Measurements from ENCODE around the gene CALR3.
A peak's percentile ranks its signal among the peaks of the same experiment; 100 is the strongest.

Gene CALR3

DNA sequence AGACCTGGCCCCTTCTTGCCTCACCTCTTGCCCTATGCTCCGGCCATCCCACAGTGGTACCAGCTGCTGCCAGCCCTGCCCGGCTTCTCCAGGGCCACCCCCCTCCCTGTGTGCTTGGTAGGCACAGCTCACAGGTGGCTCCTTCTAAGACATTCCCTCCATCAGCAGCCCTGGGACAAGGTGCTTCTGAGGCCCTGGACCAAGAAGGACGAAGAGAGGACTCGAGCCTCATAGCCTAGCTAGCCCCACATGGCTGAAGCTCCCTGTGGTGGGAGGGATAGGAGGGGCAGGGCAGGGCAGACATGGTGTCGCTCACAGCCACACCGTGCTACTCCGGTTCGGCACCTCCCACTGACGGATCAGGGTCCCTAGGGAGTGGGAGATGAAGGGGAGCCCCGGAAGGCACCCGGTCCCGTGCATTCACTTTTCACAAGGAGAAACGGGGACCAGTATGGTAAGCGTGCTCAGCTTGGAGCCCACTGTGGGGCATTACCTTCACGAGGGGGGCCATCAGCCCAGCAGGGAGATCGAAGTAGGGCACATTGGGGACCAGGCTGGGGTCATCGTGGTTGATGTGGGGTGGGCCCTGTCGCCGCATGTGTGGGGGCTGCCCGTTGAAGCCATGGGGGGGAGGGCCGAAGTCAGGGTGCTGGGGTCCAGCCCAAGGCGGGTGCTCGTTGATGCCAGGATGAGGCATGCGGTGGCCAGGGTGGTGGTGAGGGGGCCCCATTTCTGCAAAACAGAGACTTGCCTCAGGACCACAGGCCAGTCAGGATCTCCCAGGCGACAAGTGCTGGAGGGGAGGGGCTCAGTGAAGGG is 26.8 kb upstream of the CALR3 start:
- H3K18ac ChIP-seq (ENCODE audit: low read length): no peak overlapping the region
- no peak overlapping the region for H2BK12ac ChIP-seq (ENCODE audit: low read length)
- H2BK15ac ChIP-seq (ENCODE audit: low read length): no peak overlapping the region
- no peak overlapping the region for H2AK5ac ChIP-seq (ENCODE audit: low read depth, low read length)
- H3K4me1 ChIP-seq (ENCODE audit: control insufficient read depth in 2 of 2, insufficient read depth in 1 of 2, low read depth in 1 of 2, low read length in 2 of 2): no peaks in the 10 kb centered on the region
- H3K36me3 ChIP-seq (replicated peaks in 1 of 2; ENCODE audit: control insufficient read depth in 2 of 2, insufficient read depth in 2 of 2, low read length in 2 of 2): peaks cover 81 to 97% of the 10 kb centered on the region in 2 donors
- H3K14ac ChIP-seq (ENCODE audit: low read length): no peak overlapping the region
- no peak overlapping the region for H4K91ac ChIP-seq (ENCODE audit: low read depth, low read length, poor library complexity)
- peaks cover 0 to 2% of the 10 kb centered on the region in 2 donors for H3K9me3 ChIP-seq (replicated peaks in 1 of 2; ENCODE audit: control insufficient read depth in 2 of 2, insufficient read depth in 1 of 2, low read depth in 1 of 2, low read length in 2 of 2)
- H3K4me2 ChIP-seq (ENCODE audit: insufficient read depth, low read length, poor library complexity, severe bottlenecking): no peak overlapping the region
- H2AFZ ChIP-seq (ENCODE audit: low read length): no peak overlapping the region
- DNase-seq (ENCODE audit: low spot score): no peak
- no peak overlapping the region for H2BK120ac ChIP-seq (ENCODE audit: low read depth, low read length)
- no peak overlapping the region for H4K8ac ChIP-seq (ENCODE audit: low read depth, low read length)
- H3K79me1 ChIP-seq (ENCODE audit: low read depth, low read length): peaks cover 15% of the 10 kb centered on the region
- no peak overlapping the region for H3K9ac ChIP-seq (ENCODE audit: low read depth, low read length, poor library complexity)
- WGBS, 2 donors (ENCODE audit: extremely low coverage in 2 of 2, insufficient read length in 2 of 2, insufficient replicate concordance in 1 of 2): no CpG with 5 or more reads among the region's 25 CpGs
- H3K27me3 ChIP-seq (ENCODE audit: control insufficient read depth in 3 of 3, insufficient read depth in 3 of 3, low read depth in 1 of 3, low read length in 3 of 3): no peaks in the 10 kb centered on the region
- no peak overlapping the region for H2BK5ac ChIP-seq (ENCODE audit: low read length)
- H3K27ac ChIP-seq (replicated peaks; ENCODE audit: low read length): no peak overlapping the region
- no peak overlapping the region for H3K23ac ChIP-seq (ENCODE audit: low read depth, low read length, poor library complexity)
- peak overlapping the region in 1 of 2 donors; percentile 2 for H3K4me3 ChIP-seq (ENCODE audit: low read length in 2 of 2)
- no peak overlapping the region for H3K4ac ChIP-seq (ENCODE audit: low read length)

DNA sequence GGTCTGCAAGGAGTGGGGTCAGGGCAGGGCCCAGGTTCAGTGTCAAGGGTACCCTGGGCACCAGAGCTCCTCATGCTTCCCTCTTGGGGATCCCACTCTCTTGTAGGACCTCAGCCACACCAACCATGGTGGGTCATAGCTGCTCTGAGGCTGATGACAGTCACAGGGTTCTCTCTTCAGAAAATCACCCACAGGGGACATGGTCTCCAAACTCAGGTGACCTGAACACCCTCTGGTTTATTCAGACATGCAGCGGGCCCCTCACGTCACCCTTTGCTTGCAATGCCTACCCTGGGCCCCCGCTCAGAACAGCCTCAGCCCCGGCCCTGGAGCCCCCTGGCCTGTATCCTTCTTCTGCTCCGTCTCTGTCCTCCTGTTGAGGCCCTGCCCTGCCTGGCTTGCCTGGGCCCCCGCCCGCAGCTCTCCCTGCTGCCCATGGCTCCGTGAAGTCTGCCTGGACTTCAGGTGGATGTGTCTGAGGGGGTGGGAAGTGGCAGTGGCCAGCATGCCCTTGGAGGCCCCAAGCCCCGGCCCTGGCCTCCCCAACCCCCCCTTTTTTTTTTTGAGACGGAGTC is 25.8 kb upstream of the CALR3 start:
- Histone ChIP-seq H3K4me1 (ENCODE audit: control insufficient read depth in 2 of 2, insufficient read depth in 1 of 2, low read depth in 1 of 2, low read length in 2 of 2) (no peaks in the 10 kb centered on the region), H3K27me3 (ENCODE audit: control insufficient read depth in 3 of 3, insufficient read depth in 3 of 3, low read depth in 1 of 3, low read length in 3 of 3) (no peaks in the 10 kb centered on the region), H3K79me1 (ENCODE audit: low read depth, low read length) (peaks cover 14% of the 10 kb centered on the region), H3K9me3 (replicated peaks in 1 of 2; ENCODE audit: control insufficient read depth in 2 of 2, insufficient read depth in 1 of 2, low read depth in 1 of 2, low read length in 2 of 2) (no peaks in the 10 kb centered on the region), H3K4me3 (ENCODE audit: low read length in 2 of 2) (no peak overlapping the region), H3K14ac (ENCODE audit: low read length) (no peak overlapping the region), H2BK15ac (ENCODE audit: low read length) (no peak overlapping the region), H3K36me3 (replicated peaks in 1 of 2; ENCODE audit: control insufficient read depth in 2 of 2, insufficient read depth in 2 of 2, low read length in 2 of 2) (peaks cover 80 to 97% of the 10 kb centered on the region in 2 donors), H4K91ac (ENCODE audit: low read depth, low read length, poor library complexity) (no peak overlapping the region), H3K18ac (ENCODE audit: low read length) (no peak overlapping the region), H2BK12ac (ENCODE audit: low read length) (no peak overlapping the region), H4K8ac (ENCODE audit: low read depth, low read length) (no peak overlapping the region), H3K9ac (ENCODE audit: low read depth, low read length, poor library complexity) (no peak overlapping the region), H2BK120ac (ENCODE audit: low read depth, low read length) (no peak overlapping the region), H3K4ac (ENCODE audit: low read length) (no peak overlapping the region), H2BK5ac (ENCODE audit: low read length) (no peak overlapping the region), H3K4me2 (ENCODE audit: insufficient read depth, low read length, poor library complexity, severe bottlenecking) (no peak overlapping the region), H2AK5ac (ENCODE audit: low read depth, low read length) (no peak overlapping the region), H2AFZ (ENCODE audit: low read length) (no peak overlapping the region), H3K23ac (ENCODE audit: low read depth, low read length, poor library complexity) (no peak overlapping the region), H3K27ac (replicated peaks; ENCODE audit: low read length) (no peak overlapping the region)
- no peak for DNase-seq (ENCODE audit: low spot score)
- no CpG with 5 or more reads among the region's 10 CpGs for WGBS, 2 donors (ENCODE audit: extremely low coverage in 2 of 2, insufficient read length in 2 of 2, insufficient replicate concordance in 1 of 2)

DNA sequence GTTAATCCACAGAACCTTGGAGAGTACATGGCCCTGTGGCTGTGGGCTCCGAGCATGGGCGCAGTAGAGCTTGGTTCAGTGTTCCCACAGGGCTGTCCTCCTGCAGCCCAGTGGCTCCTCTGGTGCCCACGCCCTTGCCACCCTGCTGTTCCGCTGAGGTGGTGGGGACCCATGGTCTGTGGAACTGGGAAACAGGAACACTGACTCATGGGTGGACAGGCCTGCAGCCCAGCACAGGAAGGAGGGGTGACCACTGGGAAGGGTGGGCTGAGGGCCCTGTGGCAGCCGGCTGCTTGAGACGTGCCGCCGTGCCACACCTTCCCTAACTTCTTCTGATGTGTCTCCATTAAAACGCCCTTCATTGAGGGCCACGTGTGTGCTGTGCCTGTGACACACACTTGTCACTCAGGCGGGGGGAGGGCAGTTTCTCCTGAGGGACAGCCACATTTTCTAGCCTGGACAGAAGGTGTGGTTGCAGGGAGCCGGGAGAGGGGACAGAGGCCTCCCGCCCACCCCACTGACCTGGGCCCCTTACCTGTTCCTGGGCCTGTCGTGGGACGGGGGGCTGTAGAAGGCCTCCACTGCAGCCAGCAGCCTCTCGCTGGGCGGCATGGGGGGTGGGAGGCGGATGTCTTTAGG is 25.1 kb upstream of the CALR3 start:
- H2AFZ ChIP-seq (ENCODE audit: low read length): no peak overlapping the region
- no peaks in the 10 kb centered on the region for H3K9me3 ChIP-seq (replicated peaks in 1 of 2; ENCODE audit: control insufficient read depth in 2 of 2, insufficient read depth in 1 of 2, low read depth in 1 of 2, low read length in 2 of 2)
- H2BK120ac ChIP-seq (ENCODE audit: low read depth, low read length): no peak overlapping the region

More for the DNA sequence above, 25.1 kb upstream of the CALR3 start:
- no peak overlapping the region for H4K91ac ChIP-seq (ENCODE audit: low read depth, low read length, poor library complexity)
- peaks cover 79 to 97% of the 10 kb centered on the region in 2 donors for H3K36me3 ChIP-seq (replicated peaks in 1 of 2; ENCODE audit: control insufficient read depth in 2 of 2, insufficient read depth in 2 of 2, low read length in 2 of 2)
- peak overlapping the region; percentile 85 for H3K23ac ChIP-seq (ENCODE audit: low read depth, low read length, poor library complexity)
- H2BK15ac ChIP-seq (ENCODE audit: low read length): no peak overlapping the region
- no peak for DNase-seq (ENCODE audit: low spot score)
- no peak overlapping the region for H2AK5ac ChIP-seq (ENCODE audit: low read depth, low read length)
- peak overlapping the region; percentile 38 for H3K14ac ChIP-seq (ENCODE audit: low read length)
- H3K4me3 ChIP-seq (ENCODE audit: low read length in 2 of 2): no peak overlapping the region
- H3K9ac ChIP-seq (ENCODE audit: low read depth, low read length, poor library complexity): no peak overlapping the region
- no peak overlapping the region for H4K8ac ChIP-seq (ENCODE audit: low read depth, low read length)
- no peak overlapping the region for H3K18ac ChIP-seq (ENCODE audit: low read length)
- no peaks in the 10 kb centered on the region for H3K27me3 ChIP-seq (ENCODE audit: control insufficient read depth in 3 of 3, insufficient read depth in 3 of 3, low read depth in 1 of 3, low read length in 3 of 3)
- H2BK5ac ChIP-seq (ENCODE audit: low read length): no peak overlapping the region
- no peaks in the 10 kb centered on the region for H3K4me1 ChIP-seq (ENCODE audit: control insufficient read depth in 2 of 2, insufficient read depth in 1 of 2, low read depth in 1 of 2, low read length in 2 of 2)
- H3K79me1 ChIP-seq (ENCODE audit: low read depth, low read length): peaks cover 12% of the 10 kb centered on the region
- no peak overlapping the region for H3K27ac ChIP-seq (replicated peaks; ENCODE audit: low read length)
- no CpG with 5 or more reads among the region's 18 CpGs for WGBS, 2 donors (ENCODE audit: extremely low coverage in 2 of 2, insufficient read length in 2 of 2, insufficient replicate concordance in 1 of 2)
- H3K4me2 ChIP-seq (ENCODE audit: insufficient read depth, low read length, poor library complexity, severe bottlenecking): no peak overlapping the region
- no peak overlapping the region for H2BK12ac ChIP-seq (ENCODE audit: low read length)
- H3K4ac ChIP-seq (ENCODE audit: low read length): no peak overlapping the region
